ENCODE results near the gene CAMTA1. TPM values are rescaled to one million over a fixed set of nuclear protein-coding genes. Genes with fewer than 3 reads are reported as not detected.

Gene CAMTA1
- total RNA-seq, 1 experiment from 2014 or later, result 50.3 TPM

- Mint-ChIP-seq H3K9me3 (ENCODE audit: low read depth, unreplicated experiment) (peaks cover 7% of the 10 kb centered on the region), H3K4me3 (ENCODE audit: low read depth, unreplicated experiment) (no peak overlapping the region), H3K27me3 (ENCODE audit: unreplicated experiment) (peaks cover 27% of the 10 kb centered on the region), H3K36me3 (ENCODE audit: insufficient read depth, unreplicated experiment) (peaks cover 5% of the 10 kb centered on the region), H3K4me1 (ENCODE audit: low read depth, unreplicated experiment) (no peaks in the 10 kb centered on the region), H3K27ac (ENCODE audit: unreplicated experiment) (no peak overlapping the region)
- TF ChIP-seq CTCF (IDR thresholded peaks at IDR 0.05; ENCODE audit: unreplicated experiment), result no peak
- BruUV-seq (replicated peaks), result no TSS peak
- intact Hi-C loops (cut with micrococcal nuclease; ENCODE audit: unreplicated experiment), result no loop called here
- CTCF ChIA-PET, result no interaction called here
- DNase-seq, result no peak
Measured at GRCh38 chr1:7650801-7651200, 865.5 kb downstream of the CAMTA1 start.

- Mint-ChIP-seq H3K9me3 (ENCODE audit: low read depth, unreplicated experiment) (peaks cover 7% of the 10 kb centered on the region), H3K4me3 (ENCODE audit: low read depth, unreplicated experiment) (no peak overlapping the region), H3K27me3 (ENCODE audit: unreplicated experiment) (peaks cover 27% of the 10 kb centered on the region), H3K27ac (ENCODE audit: unreplicated experiment) (no peak overlapping the region), H3K4me1 (ENCODE audit: low read depth, unreplicated experiment) (no peaks in the 10 kb centered on the region), H3K36me3 (ENCODE audit: insufficient read depth, unreplicated experiment) (peaks cover 1% of the 10 kb centered on the region)
- no peak for TF ChIP-seq CTCF (IDR thresholded peaks at IDR 0.05; ENCODE audit: unreplicated experiment)
- BruUV-seq (replicated peaks), result no TSS peak
- DNase-seq, result no peak
- intact Hi-C loops (cut with micrococcal nuclease; ENCODE audit: unreplicated experiment), result no loop called here
- CTCF ChIA-PET, result no interaction called here
Measured at GRCh38 chr1:7651203-7651602, 865.9 kb downstream of the CAMTA1 start.

GRCh38 chr1:7652061-7652460, 866.8 kb downstream of the CAMTA1 start:
- Mint-ChIP-seq H3K36me3 (ENCODE audit: insufficient read depth, unreplicated experiment) (no peaks in the 10 kb centered on the region), H3K9me3 (ENCODE audit: low read depth, unreplicated experiment) (peaks cover 7% of the 10 kb centered on the region), H3K27me3 (ENCODE audit: unreplicated experiment) (peaks cover 27% of the 10 kb centered on the region), H3K27ac (ENCODE audit: unreplicated experiment) (no peak overlapping the region), H3K4me3 (ENCODE audit: low read depth, unreplicated experiment) (no peak overlapping the region), H3K4me1 (ENCODE audit: low read depth, unreplicated experiment) (no peaks in the 10 kb centered on the region)
- DNase-seq, result no peak
- CTCF ChIA-PET, result interaction anchor here (0.6 kb wide), 1 partner anchor 595 kb away, joined by 3 read pairs; no protein-coding TSS in a partner anchor
- TF ChIP-seq CTCF (IDR thresholded peaks at IDR 0.05; ENCODE audit: unreplicated experiment), result no peak
- intact Hi-C loops (cut with micrococcal nuclease; ENCODE audit: unreplicated experiment), result no loop called here
- BruUV-seq (replicated peaks), result no TSS peak

DNA sequence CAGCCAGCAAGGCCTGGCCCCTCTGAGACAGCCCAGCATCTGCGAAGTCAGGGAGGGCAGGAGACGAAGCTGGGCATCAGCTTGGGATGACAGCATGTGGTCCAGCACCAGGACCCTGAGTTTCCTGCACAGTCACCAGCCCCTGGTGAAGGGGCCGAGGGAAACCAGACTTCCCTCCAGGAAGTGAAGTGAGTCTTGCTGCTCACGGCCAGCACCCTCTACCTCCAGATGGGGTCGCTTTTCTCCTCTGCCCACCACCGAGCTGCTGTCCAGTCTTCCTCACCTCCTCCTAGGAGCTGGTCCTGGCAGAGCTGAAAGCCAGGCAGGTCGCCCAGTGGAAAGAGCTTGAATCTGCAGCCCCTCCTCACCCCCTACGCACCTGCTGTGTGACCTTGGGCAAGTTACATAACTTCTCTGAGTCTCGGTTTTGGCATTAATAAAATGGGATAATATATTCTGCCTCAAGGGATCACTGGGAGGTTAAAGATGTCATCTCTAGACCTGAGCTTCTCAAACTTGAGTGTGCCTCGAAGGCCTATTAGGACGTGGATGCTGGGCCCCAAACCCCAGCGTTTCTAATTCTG, 867.4 kb downstream of the CAMTA1 start:
- intact Hi-C loops (cut with micrococcal nuclease; ENCODE audit: unreplicated experiment), result no loop called here
- H3K27me3 Mint-ChIP-seq (ENCODE audit: unreplicated experiment), result peaks cover 26% of the 10 kb centered on the region
- H3K4me1 Mint-ChIP-seq (ENCODE audit: low read depth, unreplicated experiment), result no peaks in the 10 kb centered on the region
- CTCF ChIA-PET, result no interaction called here
- H3K36me3 Mint-ChIP-seq (ENCODE audit: insufficient read depth, unreplicated experiment), result no peaks in the 10 kb centered on the region
- DNase-seq, result no peak
- H3K27ac Mint-ChIP-seq (ENCODE audit: unreplicated experiment), result no peak overlapping the region
- H3K4me3 Mint-ChIP-seq (ENCODE audit: low read depth, unreplicated experiment), result no peak overlapping the region
- H3K9me3 Mint-ChIP-seq (ENCODE audit: low read depth, unreplicated experiment), result peaks cover 7% of the 10 kb centered on the region
- BruUV-seq (replicated peaks), result no TSS peak
- TF ChIP-seq CTCF (IDR thresholded peaks at IDR 0.05; ENCODE audit: unreplicated experiment), result no peak
